ENCODE results near the gene AKAP17A.

AKAP17A gene

DNA sequence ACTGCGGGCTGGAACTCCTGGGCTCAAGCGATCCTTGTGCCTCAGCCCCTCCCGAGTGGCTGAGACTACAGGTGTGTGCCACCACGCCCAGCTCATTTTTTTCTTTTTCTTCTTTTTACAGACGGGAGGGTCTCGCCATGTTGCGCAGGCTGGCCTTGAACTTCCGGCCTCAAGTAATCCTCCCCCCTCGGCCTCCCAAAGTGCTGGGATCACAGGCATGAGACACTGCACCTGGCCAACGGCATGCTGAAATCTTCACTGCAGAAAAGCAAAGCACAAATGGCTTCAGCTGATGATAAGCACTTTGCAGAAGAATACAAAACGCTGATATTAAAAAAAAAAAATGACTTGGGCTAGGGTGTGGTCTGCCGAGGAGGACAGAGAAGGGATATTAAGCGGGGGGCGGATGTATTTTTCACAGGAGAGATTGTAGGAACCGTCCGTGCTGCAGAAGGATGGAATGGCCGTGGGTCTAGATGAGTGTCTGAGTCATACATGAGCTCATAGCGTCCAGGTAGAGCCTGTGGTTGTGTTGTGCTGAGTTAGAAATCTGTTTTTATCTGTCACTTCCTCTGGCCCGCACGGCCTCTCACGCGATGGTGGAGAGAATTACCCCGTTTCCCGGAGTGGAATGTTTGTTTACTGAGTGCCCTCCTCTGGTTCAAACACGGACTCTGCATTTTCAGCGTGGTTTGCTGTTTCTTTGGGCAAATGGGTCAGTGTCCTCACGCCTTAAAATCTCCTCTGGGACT is 8.5 kb upstream of the AKAP17A start:
- DNase-seq, result no peak

DNA sequence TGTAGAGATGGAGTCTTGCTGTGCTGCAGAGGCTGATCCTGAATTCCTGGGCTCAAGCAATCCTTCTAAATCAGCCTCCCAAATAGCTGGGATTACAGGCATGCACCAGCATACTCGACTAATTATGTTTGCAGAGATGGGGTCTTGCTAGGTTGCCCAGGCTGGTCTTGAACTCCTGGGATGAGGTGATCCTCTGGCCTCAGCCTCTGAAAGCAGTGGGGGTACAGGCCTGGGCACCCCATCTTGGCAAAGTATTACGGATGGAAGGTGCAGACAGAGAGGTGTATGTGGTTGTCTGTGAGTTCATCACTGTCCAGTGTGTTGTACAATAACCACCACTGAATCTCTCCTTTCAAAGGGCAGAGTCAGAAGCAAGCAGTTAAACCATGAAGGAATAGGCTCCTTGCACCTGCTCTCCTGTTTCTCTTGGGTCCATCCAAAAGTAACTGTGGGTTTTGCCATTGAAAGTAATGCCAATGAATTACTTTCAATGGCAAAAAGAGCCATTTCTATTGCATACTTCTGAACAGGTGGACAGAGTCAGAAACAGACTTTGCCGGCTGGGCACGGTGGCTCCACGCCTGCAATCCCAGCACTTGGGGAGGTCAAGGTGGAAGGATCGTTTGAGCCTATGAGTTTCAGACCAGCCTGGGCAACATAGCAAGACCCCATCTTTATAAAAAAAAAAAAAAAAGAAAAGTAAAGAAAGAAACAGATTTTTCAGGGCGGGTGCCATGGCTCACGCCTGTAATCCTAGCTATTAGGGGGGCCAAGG is 7.0 kb upstream of the AKAP17A start:
- no peak for DNase-seq

DNA sequence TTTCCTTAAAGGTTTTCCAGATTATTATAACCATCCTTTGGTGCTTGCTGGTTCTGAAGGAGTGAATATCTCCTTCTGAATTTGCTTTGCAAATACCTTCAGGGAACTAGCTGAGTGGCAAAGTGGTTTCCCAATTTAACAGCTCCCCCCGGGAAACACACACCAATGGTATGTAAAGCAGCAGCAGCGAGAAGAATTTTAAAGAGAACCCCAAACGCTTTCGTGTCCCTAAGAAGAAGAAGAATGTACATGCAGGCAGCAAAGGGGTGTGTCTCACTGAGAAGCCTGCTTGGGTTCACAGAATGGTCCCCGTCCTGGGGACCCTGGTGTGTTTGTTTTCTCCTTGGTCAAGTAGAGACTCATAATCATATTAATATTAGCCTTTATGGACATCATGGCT is 4.2 kb upstream of the AKAP17A start:
- no peak for DNase-seq

GRCh38 chrX:1589356-1590130 is 1.9 kb upstream of the AKAP17A start:
- DNase-seq, result no peak

DNA sequence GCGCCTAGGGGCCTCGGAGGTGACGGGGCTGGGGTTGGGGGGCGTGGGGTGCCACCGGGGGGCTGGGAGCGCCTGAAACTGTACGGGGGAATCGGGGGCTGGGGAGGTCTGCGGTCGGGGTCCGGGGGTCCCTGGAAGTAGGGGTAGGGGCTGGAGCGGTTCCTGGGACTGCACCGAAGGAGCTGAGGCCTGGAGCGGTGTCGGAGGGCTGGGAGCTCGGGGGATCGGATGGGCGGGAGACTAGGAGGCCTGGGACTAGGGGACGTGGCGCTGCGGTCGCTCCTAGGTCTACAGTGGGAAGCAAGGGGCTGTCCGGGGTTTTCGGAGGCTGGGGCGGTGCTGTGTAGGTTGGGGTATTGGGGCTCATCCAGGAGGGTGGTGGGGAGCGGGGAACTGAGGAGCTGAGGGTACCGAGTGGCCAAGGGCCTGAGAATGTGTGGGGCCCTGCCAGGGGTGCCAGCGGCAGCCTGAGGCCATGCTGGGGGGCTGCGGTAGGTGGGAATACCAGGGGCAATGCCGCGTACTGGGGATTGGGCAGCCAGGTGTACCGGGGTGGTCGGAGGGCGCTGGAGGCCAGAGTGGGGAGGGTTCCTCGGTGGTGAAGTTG is 562 bp downstream of the AKAP17A start:
- DNase-seq, result no peak

DNA sequence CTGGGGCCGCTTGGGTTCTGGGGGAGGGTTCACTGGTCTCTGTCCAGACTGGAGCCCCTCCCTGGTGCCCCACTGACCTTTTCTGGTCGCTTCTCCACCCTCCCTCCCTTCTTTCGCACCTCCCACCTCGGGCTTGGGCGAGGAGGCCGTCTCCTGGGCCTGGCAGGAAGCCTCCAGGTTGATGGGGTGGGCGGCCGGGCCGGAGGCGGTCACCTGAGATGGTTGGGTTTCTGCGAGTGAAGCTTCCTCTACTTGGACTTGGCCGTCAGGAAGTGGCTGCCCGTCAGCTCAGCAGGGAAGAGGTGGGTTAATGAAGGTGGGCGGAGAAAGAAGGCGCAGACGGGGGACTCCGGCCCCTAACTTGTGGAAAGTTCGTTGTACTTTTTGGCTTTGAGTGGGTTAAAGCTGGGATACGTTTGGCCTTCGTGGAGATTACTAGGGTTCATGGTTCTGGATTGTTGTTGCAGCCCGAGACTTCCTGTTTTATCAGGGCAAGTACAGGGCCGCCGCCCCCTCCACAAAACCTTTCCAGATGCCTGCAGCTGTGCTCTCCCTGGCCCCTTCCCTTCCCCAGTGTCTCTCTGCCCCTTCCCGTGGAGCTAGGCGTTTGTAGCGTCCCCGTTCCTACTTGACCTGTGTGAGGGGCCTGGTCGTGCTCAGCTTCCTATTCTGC is 1.2 kb downstream of the AKAP17A start:
- DNase-seq, result no peak

DNA sequence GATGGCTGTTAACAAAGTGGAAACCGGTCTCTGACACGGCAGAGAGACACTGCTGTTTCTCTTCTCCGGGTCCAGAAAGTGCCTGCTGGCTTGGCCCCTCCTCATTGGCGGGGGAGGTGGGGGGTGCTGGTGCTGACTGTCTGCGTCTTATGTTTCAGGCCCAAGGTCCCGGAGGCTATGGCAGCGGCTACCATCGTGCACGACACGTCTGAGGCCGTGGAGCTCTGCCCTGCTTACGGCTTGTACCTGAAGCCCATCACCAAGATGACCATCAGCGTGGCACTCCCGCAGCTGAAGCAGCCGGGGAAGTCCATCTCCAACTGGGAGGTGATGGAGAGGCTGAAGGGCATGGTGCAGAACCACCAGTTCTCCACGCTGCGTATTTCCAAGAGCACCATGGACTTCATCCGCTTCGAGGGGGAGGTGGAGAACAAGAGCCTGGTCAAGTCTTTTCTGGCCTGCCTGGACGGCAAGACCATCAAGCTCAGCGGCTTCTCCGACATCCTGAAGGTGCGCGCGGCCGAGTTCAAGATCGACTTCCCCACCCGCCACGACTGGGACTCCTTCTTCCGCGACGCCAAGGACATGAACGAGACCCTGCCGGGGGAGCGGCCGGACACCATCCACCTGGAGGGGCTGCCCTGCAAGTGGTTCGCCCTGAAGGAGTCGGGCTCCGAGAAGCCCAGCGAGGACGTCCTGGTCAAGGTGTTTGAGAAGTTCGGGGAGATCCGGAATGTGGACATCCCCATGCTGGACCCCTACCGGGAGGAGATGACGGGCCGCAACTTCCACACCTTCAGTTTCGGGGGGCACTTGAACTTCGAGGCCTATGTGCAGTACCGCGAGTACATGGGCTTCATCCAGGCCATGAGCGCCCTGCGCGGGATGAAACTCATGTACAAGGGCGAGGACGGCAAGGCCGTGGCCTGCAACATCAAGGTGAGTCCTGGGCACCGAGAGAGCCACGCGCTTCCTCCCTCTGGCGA is 2.2 kb downstream of the AKAP17A start:
- no peak for DNase-seq

GRCh38 chrX:1595711-1596060 is 4.3 kb downstream of the AKAP17A start:
- no peak for DNase-seq

DNA sequence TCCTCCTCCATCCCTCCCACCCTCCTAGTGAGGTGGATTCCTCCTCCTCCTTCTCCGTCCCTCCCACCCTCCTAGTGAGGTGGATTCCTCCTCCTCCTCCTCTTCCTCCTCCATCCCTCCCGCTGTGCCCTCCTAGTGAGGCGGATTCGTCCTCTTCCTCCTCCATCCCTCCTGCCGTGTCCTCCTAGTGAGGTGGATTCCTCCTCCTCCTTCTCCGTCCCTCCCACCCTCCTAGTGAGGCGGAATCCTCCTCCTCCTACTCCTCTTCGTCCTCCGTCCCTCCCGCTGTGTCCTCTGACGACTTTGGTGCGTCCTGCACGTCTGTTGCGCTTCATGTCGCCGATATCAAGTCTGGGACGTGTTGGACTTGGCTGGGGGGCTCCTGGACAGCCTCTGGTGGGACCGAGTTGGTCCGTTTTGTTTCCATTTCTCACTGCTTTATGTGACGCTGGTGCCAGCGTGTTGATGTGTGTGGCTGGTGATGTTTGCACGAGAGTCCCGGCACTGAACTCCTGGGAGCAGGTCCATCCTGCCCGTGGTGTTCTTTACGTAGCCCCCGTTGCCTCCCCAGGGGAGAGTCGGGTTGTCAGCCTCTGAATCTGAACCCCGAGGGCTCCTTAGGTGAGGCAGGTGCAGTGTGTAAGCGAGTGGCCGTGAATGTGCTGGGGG is 5.4 kb downstream of the AKAP17A start:
- no peak for DNase-seq

- DNase-seq, result no peak
These were observed 6.1 kb downstream of the AKAP17A start for GRCh38 chrX:1597345-1598020.

- no peak for DNase-seq
These were observed 6.8 kb downstream of the AKAP17A start for GRCh38 chrX:1598021-1598875.

DNA sequence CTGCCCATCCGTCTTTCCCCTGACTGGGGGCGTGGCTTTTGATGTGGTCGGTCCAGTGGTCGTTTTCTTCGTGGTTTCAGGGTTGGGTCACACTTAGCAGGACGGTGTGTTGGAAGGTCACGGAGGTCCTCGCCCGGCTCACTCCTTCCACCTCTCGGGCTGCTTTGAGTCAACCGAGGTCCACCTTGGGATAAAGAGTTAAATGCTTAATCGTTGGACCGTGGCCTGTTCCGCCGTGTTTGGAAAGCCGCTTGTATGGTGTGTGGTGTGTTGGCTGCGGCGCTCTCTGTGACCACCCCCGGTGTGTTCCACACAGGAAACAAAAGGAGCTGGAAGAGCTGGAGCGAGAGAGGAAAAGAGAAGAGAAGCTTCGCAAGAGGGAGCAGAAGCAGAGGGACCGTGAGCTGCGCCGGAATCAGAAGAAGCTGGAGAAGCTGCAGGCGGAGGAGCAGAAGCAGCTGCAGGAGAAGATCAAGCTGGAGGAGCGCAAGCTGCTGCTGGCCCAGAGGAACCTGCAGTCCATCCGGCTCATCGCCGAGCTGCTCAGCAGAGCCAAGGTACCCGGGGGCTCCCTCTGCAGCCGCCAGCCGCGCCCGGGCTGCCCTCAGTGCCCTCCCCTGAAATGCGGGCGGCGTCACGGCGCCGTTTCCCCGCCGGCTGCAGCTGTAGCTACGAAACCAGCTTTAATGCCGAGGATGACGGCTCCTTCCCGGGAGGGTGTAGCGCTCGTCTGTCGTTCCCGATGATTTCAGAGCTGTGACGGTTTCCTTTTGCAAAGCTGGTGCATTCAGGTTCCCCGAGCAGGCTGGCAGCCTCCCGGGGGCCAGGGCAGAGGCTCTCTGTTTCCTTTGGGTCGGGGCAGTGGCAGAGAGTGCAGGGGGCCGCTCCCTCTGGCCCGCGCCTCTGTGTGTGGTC is 7.7 kb downstream of the AKAP17A start:
- no peak for DNase-seq

DNA sequence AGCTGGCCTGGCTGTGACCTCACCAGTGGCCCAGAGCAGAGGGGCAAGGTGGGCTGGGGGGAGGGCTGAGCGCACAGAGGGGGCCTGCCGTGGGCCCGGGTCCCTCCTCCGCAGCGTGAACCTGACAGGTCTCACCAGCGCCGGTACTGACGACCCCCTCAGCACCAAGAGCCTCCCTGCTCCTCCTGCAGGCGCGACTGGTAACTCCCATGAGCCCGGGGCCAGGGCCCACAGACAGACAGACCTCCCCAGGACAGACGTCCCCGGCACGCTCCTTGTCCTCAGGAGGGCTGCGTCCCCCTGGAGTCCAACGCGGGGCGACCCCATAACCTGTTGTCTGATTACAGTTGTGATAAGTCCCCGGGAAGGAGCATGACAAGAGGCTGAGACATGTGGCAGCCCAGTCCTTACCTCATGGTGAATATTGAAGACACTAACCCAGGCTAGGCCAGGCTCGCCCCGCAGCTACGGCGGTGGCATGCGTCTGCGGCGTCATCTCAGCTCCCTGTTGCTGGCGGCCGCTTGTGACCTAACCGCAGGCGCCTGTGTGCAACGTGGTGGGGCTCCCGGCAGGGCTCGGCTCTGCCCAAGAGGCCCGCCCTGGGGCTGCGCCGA is 8.5 kb downstream of the AKAP17A start:
- DNase-seq, result no peak

GRCh38 chrX:1600406-1601050 is 9.1 kb downstream of the AKAP17A start:
- DNase-seq, result no peak

GRCh38 chrX:1601051-1601767 is 9.8 kb downstream of the AKAP17A start:
- DNase-seq, result no peak

DNA sequence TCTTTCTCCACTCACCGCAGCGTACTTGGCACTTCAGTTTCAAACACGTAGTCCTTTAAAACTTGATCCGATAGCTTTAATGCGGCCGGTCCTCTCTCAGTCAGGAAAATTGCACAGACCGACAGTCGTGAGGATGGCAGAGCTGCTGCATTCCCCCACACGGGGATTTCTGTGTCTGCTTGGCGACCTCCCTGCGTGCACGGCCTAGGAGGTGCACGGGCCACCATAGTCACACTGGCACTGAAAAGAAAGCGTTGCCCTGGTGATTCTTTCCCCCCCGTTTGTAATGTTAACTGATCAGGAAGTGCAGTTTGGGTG is 10.3 kb downstream of the AKAP17A start:
- DNase-seq, result no peak

GRCh38 chrX:1602299-1602698 is 10.9 kb downstream of the AKAP17A start:
- no peak for DNase-seq

Measured in NCI-H1048 (cell line).